OCI-LY1 (cell line): Measurements from ENCODE around the gene MMP2.

Experiments used
- CTCF ChIP-seq: fragments of 200-600 bp; sonication (generic), shearing (Covaris generic); IDR thresholded peaks from 2 replicates; pipeline ENCODE4 v1.5.1; 2017; ENCODE audit warnings: mild to moderate bottlenecking, antibody characterized with exemption, low read length, moderate library complexity, mixed read lengths
- EZH2 ChIP-seq: fragments of 200-600 bp; sonication (generic), shearing (Covaris generic); IDR thresholded peaks from 2 replicates; pipeline ENCODE4 v1.8.0; 2017; ENCODE audit warnings: borderline replicate concordance, mixed run types, mild to moderate bottlenecking, antibody characterized with exemption, low read length, moderate library complexity, mixed read lengths

GRCh38 chr16:55470533-55471371, 8.2 kb upstream of the MMP2 start:
- TF ChIP-seq CTCF = no peak
- no peak for TF ChIP-seq EZH2
